CD4-positive, CD25-positive, alpha-beta regulatory T cell (primary cell): ENCODE measurements around the gene CD9. TPM values are rescaled to one million over a fixed set of nuclear protein-coding genes. Genes with fewer than 3 reads are reported as not detected.

Experiments used
- ATAC-seq, 2 donors: fragments of 150-1000 bp; cut with Tn5 transposase; one replicate each; pipeline ENCODE4 v1.10.0; 2021; ENCODE audit warnings: low read depth in 2 of 2, moderate number of reproducible peaks in 2 of 2, moderate library complexity in 1 of 2
- DNase-seq, 3 donors: peaks; one replicate each; pipeline versions ENCODE4 v3.0.0 to v3.0.0-alpha.2; 2012 to 2022; ENCODE audit warnings: mixed read lengths in 1 of 3
- H3K27ac ChIP-seq: one replicate; pipeline ENCODE4 v1.7.0; 2013; ENCODE audit warnings: mild to moderate bottlenecking, low read length; ENCODE audit not compliant: insufficient read depth, poor library complexity, severe bottlenecking
- H3K27me3 ChIP-seq: one replicate; pipeline ENCODE4 v1.7.0; 2013; ENCODE audit warnings: low read length; ENCODE audit not compliant: control insufficient read depth, insufficient read depth
- H3K36me3 ChIP-seq: one replicate; pipeline ENCODE4 v1.7.0; 2013; ENCODE audit warnings: mild to moderate bottlenecking, low read length, moderate library complexity; ENCODE audit not compliant: control insufficient read depth, insufficient read depth
- H3K4me1 ChIP-seq: 2 replicates; pipeline ENCODE4 v1.7.0; 2013; ENCODE audit warnings: mild to moderate bottlenecking, low read length; ENCODE audit not compliant: insufficient read depth, control insufficient read depth, poor library complexity, severe bottlenecking
- H3K4me3 ChIP-seq: one replicate; pipeline ENCODE4 v1.7.0; 2013; ENCODE audit warnings: low read depth, mild to moderate bottlenecking, low read length, moderate library complexity
- H3K9me3 ChIP-seq, 2 experiments: 1 replicate in 1 of 2; 2 replicates in 1 of 2; pipeline ENCODE4 v1.7.0; 2013; ENCODE audit warnings: low read length in 2 of 2, mild to moderate bottlenecking in 1 of 2, moderate library complexity in 1 of 2; ENCODE audit not compliant: control insufficient read depth in 2 of 2
- H3K27ac Mint-ChIP-seq, 3 donors: one replicate each; pipeline ENCODE4 v1.8.0; 2020 to 2022; ENCODE audit warnings: mild to moderate bottlenecking in 3 of 3, mixed read lengths in 3 of 3, moderate library complexity in 2 of 3
- H3K27me3 Mint-ChIP-seq: one replicate; pipeline ENCODE4 v1.8.0; 2022; ENCODE audit warnings: mild to moderate bottlenecking, mixed read lengths
- H3K36me3 Mint-ChIP-seq: one replicate; pipeline ENCODE4 v1.8.0; 2020; ENCODE audit warnings: mixed read lengths
- H3K4me1 Mint-ChIP-seq, 4 donors: one replicate each; pipeline ENCODE4 v1.8.0; 2020 to 2022; ENCODE audit warnings: mixed read lengths in 4 of 4, mild to moderate bottlenecking in 1 of 4
- H3K4me3 Mint-ChIP-seq, 4 donors: one replicate each; pipeline ENCODE4 v1.8.0; 2020 to 2022; ENCODE audit warnings: mild to moderate bottlenecking in 4 of 4, mixed read lengths in 4 of 4, moderate library complexity in 3 of 4
- H3K9me3 Mint-ChIP-seq, 7 donors: one replicate each; pipeline ENCODE4 v1.8.0; 2020 to 2022; ENCODE audit warnings: mixed read lengths in 7 of 7, mild to moderate bottlenecking in 3 of 7, moderate library complexity in 2 of 7
- polyA plus RNA-seq, 4 donors: library from polyadenylated mRNA; unstranded; fragments of 300-500 nt; fragmentation: Illumina TruSeq; gene quantifications; one replicate each; pipeline ENCODE4 v1.2.3, GENCODE V29; 2021
- total RNA-seq: library from RNA; stranded (reverse); gene quantifications from one replicate; pipeline ENCODE4 v1.2.3, GENCODE V29; 2022

The CD9 gene
- total and polyA plus RNA-seq, 5 donors from 2014 or later, result 3.6 to 10.3 (median 4.9) TPM

GRCh38 chr12:6250343-6250742 is 50.1 kb downstream of the CD9 start:
- Histone ChIP-seq H3K4me1 (no peaks in the 10 kb centered on the region), H3K4me3 (no peak overlapping the region), H3K36me3 (no peaks in the 10 kb centered on the region), H3K27ac (no peak overlapping the region), H3K27me3 (no peaks in the 10 kb centered on the region), H3K9me3 (no peaks in the 10 kb centered on the region)
- H3K36me3 Mint-ChIP-seq, result no peaks in the 10 kb centered on the region
- peaks cover 0 to under 1% (median 0%) of the 10 kb centered on the region in 7 donors for H3K9me3 Mint-ChIP-seq
- H3K4me3 Mint-ChIP-seq, result no peak overlapping the region
- ATAC-seq, result no peak
- DNase-seq, result no peak
- H3K4me1 Mint-ChIP-seq, result no peaks in the 10 kb centered on the region
- H3K27me3 Mint-ChIP-seq, result peaks cover 21% of the 10 kb centered on the region
- H3K27ac Mint-ChIP-seq, result no peak overlapping the region

GRCh38 chr12:6253278-6253677 is 53.1 kb downstream of the CD9 start:
- Histone ChIP-seq H3K4me1 (no peaks in the 10 kb centered on the region), H3K27ac (no peak overlapping the region), H3K36me3 (no peaks in the 10 kb centered on the region), H3K9me3 (no peaks in the 10 kb centered on the region), H3K27me3 (no peaks in the 10 kb centered on the region), H3K4me3 (no peak overlapping the region)
- Mint-ChIP-seq H3K4me3 (no peak overlapping the region), H3K27me3 (peaks cover 21% of the 10 kb centered on the region), H3K9me3 (peaks cover 0 to 6% (median 0%) of the 10 kb centered on the region in 7 donors), H3K27ac (no peak overlapping the region), H3K36me3 (no peaks in the 10 kb centered on the region), H3K4me1 (no peaks in the 10 kb centered on the region)
- ATAC-seq (no peak), DNase-seq (no peak)

- H3K4me1 Mint-ChIP-seq, result no peaks in the 10 kb centered on the region
- DNase-seq, result no peak
- no peaks in the 10 kb centered on the region for H3K36me3 Mint-ChIP-seq
- ATAC-seq, result no peak
- peaks cover 16% of the 10 kb centered on the region for H3K27me3 Mint-ChIP-seq
- no peak overlapping the region for H3K27ac ChIP-seq
- H3K9me3 ChIP-seq, result no peaks in the 10 kb centered on the region
- peaks cover 2% of the 10 kb centered on the region for H3K27me3 ChIP-seq
- H3K4me3 ChIP-seq, result no peak overlapping the region
- H3K4me1 ChIP-seq, result no peaks in the 10 kb centered on the region
- no peak overlapping the region for H3K4me3 Mint-ChIP-seq
- H3K36me3 ChIP-seq, result no peaks in the 10 kb centered on the region
- peaks cover 0 to 6% (median 0%) of the 10 kb centered on the region in 7 donors for H3K9me3 Mint-ChIP-seq
- H3K27ac Mint-ChIP-seq, result no peak overlapping the region
These were observed 54.3 kb downstream of the CD9 start for GRCh38 chr12:6254491-6254890.

- H3K4me3 Mint-ChIP-seq, result no peak overlapping the region
- H3K36me3 Mint-ChIP-seq, result no peaks in the 10 kb centered on the region
- H3K27me3 ChIP-seq, result peaks cover 7% of the 10 kb centered on the region
- H3K4me3 ChIP-seq, result no peak overlapping the region
- no peak overlapping the region for H3K27ac ChIP-seq
- H3K27ac Mint-ChIP-seq, result no peak overlapping the region
- H3K9me3 ChIP-seq, result no peaks in the 10 kb centered on the region
- no peaks in the 10 kb centered on the region for H3K36me3 ChIP-seq
- no peak for ATAC-seq
- peaks cover 17% of the 10 kb centered on the region for H3K27me3 Mint-ChIP-seq
- no peak for DNase-seq
- peaks cover 0 to 6% (median 0%) of the 10 kb centered on the region in 7 donors for H3K9me3 Mint-ChIP-seq
- H3K4me1 Mint-ChIP-seq, result peaks cover 0 to 2% (median 0%) of the 10 kb centered on the region in 4 donors
- H3K4me1 ChIP-seq, result no peaks in the 10 kb centered on the region
These were observed 56.8 kb downstream of the CD9 start for GRCh38 chr12:6257007-6257406.

- Mint-ChIP-seq H3K36me3 (no peaks in the 10 kb centered on the region), H3K4me3 (no peak overlapping the region), H3K4me1 (peaks cover 0 to 5% (median 0%) of the 10 kb centered on the region in 4 donors), H3K27me3 (peaks cover 15% of the 10 kb centered on the region), H3K27ac (no peak overlapping the region), H3K9me3 (peaks cover 0 to 6% (median 0%) of the 10 kb centered on the region in 7 donors)
- H3K36me3 ChIP-seq, result no peaks in the 10 kb centered on the region
- no peak overlapping the region for H3K27ac ChIP-seq
- no peaks in the 10 kb centered on the region for H3K9me3 ChIP-seq
- H3K4me1 ChIP-seq, result no peaks in the 10 kb centered on the region
- DNase-seq (no peak), ATAC-seq (no peak)
- H3K4me3 ChIP-seq, result no peak overlapping the region
- peaks cover 7% of the 10 kb centered on the region for H3K27me3 ChIP-seq
These were observed 62.0 kb downstream of the CD9 start for GRCh38 chr12:6262211-6262610.

- ATAC-seq, result no peak
- no peak overlapping the region for H3K27ac Mint-ChIP-seq
These were observed 62.4 kb downstream of the CD9 start for GRCh38 chr12:6262623-6263022.

GRCh38 chr12:6263931-6264330 is 63.7 kb downstream of the CD9 start:
- no peak overlapping the region for H3K27ac ChIP-seq
- ATAC-seq (no peak), DNase-seq (no peak)
- H3K27me3 ChIP-seq, result peaks cover 5% of the 10 kb centered on the region
- H3K4me1 ChIP-seq, result no peaks in the 10 kb centered on the region
- Mint-ChIP-seq H3K36me3 (no peaks in the 10 kb centered on the region), H3K9me3 (no peaks in the 10 kb centered on the region), H3K27me3 (peaks cover 15% of the 10 kb centered on the region), H3K4me3 (no peak overlapping the region), H3K4me1 (peaks cover 0 to 5% (median 0%) of the 10 kb centered on the region in 4 donors), H3K27ac (no peak overlapping the region)
- no peaks in the 10 kb centered on the region for H3K9me3 ChIP-seq
- H3K36me3 ChIP-seq, result no peaks in the 10 kb centered on the region
- H3K4me3 ChIP-seq, result no peak overlapping the region

More at GRCh38 chr12:6262623-6263022, 62.4 kb downstream of the CD9 start:
- Mint-ChIP-seq H3K4me3 (no peak overlapping the region), H3K4me1 (peaks cover 0 to 5% (median 0%) of the 10 kb centered on the region in 4 donors), H3K36me3 (no peaks in the 10 kb centered on the region), H3K27me3 (peaks cover 15% of the 10 kb centered on the region), H3K9me3 (peaks cover 0 to 2% (median 0%) of the 10 kb centered on the region in 7 donors)
- H3K4me3 ChIP-seq, result no peak overlapping the region
- H3K27ac ChIP-seq, result no peak overlapping the region
- no peaks in the 10 kb centered on the region for H3K36me3 ChIP-seq
- no peaks in the 10 kb centered on the region for H3K9me3 ChIP-seq
- H3K4me1 ChIP-seq, result no peaks in the 10 kb centered on the region
- no peak for DNase-seq
- H3K27me3 ChIP-seq, result peaks cover 7% of the 10 kb centered on the region

GRCh38 chr12:6264402-6265037 is 64.3 kb downstream of the CD9 start:
- Histone ChIP-seq H3K36me3 (no peaks in the 10 kb centered on the region), H3K4me1 (no peaks in the 10 kb centered on the region), H3K4me3 (no peak overlapping the region), H3K27ac (no peak overlapping the region), H3K27me3 (peaks cover 5% of the 10 kb centered on the region), H3K9me3 (no peaks in the 10 kb centered on the region)
- H3K9me3 Mint-ChIP-seq, result no peaks in the 10 kb centered on the region
- DNase-seq, result no peak
- H3K27me3 Mint-ChIP-seq, result peaks cover 15% of the 10 kb centered on the region
- ATAC-seq, result no peak
- H3K27ac Mint-ChIP-seq, result peak overlapping the region in 2 of 3 donors; percentile 78 to 84
- peaks cover 0 to 5% (median 0%) of the 10 kb centered on the region in 4 donors for H3K4me1 Mint-ChIP-seq
- no peaks in the 10 kb centered on the region for H3K36me3 Mint-ChIP-seq
- H3K4me3 Mint-ChIP-seq, result no peak overlapping the region
